ENCODE results near the gene ZMIZ1.

GRCh38 chr10:79181227-79181626, 112.5 kb downstream of the ZMIZ1 start:
- no peak for TF ChIP-seq CTCF (IDR thresholded peaks at IDR 0.05)
- no peak for TF ChIP-seq POLR2A (IDR thresholded peaks at IDR 0.05)

Measured in adrenal gland (tissue), 5 donors.